SK-N-SH (cell line): ENCODE measurements around the gene MYO15B.

Experiments
- CHD2 ChIP-seq: fragments of 150-350 bp; IDR thresholded peaks from 2 replicates; pipeline ENCODE4 v1.6.1; 2018; ENCODE audit warnings: low read length; ENCODE audit not compliant: partially characterized antibody
- EZH2phosphoT487 ChIP-seq: fragments of 200-600 bp; sonication (generic); IDR thresholded peaks from 2 replicates; pipeline ENCODE4 v1.6.1; 2017; ENCODE audit warnings: low read depth, mixed run types, mild to moderate bottlenecking, antibody characterized with exemption, moderate library complexity, borderline replicate concordance
- FOXJ3 ChIP-seq: sonication (generic); formaldehyde crosslinking; IDR thresholded peaks from 2 replicates; pipeline ENCODE4 v1.5.1; 2020; ENCODE audit warnings: mild to moderate bottlenecking, missing genetic modification reagents
- POLR2AphosphoS5 ChIP-seq: IDR thresholded peaks from 2 replicates; pipeline ENCODE4 v1.6.1; 2012; ENCODE audit warnings: low read depth, low read length
- RAD21 ChIP-seq: IDR thresholded peaks from 2 replicates; pipeline ENCODE4 v1.6.1; 2012; ENCODE audit warnings: mild to moderate bottlenecking, low read length
- SIN3A ChIP-seq: IDR thresholded peaks from 2 replicates; pipeline ENCODE4 v1.6.1; 2012; ENCODE audit warnings: low read depth, mild to moderate bottlenecking, low read length, moderate library complexity, borderline replicate concordance
- TF ChIP-seq, protein P1 (sequence below): IDR thresholded peaks from 2 replicates; pipeline ENCODE4 v1.4.0; 2012; ENCODE audit warnings: low read depth

DNA sequence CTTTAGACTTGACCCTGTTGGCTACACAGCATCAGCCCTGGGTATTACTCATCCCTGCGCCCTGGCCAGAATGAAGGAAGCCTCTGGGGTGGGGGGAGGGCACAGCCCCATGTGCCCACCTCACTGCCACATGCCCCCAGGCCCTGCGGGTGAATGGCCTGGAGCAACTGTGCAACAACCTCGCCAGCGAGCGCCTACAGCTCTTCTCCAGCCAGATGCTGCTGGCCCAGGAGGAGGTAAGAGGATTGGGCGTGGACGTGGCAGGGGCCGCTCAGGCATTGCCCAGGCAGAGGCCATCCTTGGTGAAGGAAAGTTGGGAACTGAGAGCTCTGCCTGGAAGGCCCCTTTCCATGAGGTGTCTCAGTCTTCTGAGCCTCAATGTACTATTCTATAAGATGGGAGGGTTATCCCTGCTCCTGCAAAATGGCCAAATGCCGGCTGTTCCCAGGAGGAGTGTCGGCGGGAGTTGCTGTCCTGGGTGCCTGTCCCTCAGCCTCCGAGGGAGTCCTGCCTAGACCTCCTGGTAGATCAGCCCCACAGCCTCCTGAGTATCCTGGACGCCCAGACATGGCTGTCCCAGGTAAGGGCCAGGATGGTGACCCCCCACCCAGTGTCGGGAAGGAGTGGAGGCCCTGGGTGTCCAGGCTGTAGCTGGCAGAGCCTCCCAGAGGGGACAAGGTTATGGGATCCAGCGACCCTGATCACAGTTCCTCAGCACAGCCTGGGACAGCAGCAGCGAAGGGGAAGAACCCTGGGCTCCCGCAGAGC is 8.9 kb downstream of the MYO15B start:
- TF ChIP-seq, protein P1, sequence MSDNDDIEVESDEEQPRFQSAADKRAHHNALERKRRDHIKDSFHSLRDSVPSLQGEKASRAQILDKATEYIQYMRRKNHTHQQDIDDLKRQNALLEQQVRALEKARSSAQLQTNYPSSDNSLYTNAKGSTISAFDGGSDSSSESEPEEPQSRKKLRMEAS: no peak
- TF ChIP-seq CHD2: no peak
- TF ChIP-seq SIN3A: no peak
- no peak for TF ChIP-seq EZH2phosphoT487
- TF ChIP-seq FOXJ3 (CRISPR knock-in tag): no peak
- no peak for TF ChIP-seq RAD21
- TF ChIP-seq POLR2AphosphoS5: no peak
